Measurements from ENCODE around the gene HOXB4.

HOXB4 gene

GRCh38 chr17:48567646-48568354, 10.3 kb downstream of the HOXB4 start:
- no peaks in the 10 kb centered on the region; the same call in 1 of the 2 replicates for H3K36me3 ChIP-seq (ENCODE audit: control insufficient read depth, low read length)

GRCh38 chr17:48567209-48567608, 10.9 kb downstream of the HOXB4 start:
- Histone ChIP-seq H3K9me2 (replicated peaks; ENCODE audit: control insufficient read depth, low read length) (no peaks in the 10 kb centered on the region), H3K4me3 (ENCODE audit: low read length) (no peak overlapping the region), H3K79me2 (ENCODE audit: control insufficient read depth, low read length) (no peaks in the 10 kb centered on the region), H3K9me3 (ENCODE audit: control insufficient read depth, insufficient read depth, low read length) (no peaks in the 10 kb centered on the region), H3K4me1 (ENCODE audit: control insufficient read depth, low read length) (no peaks in the 10 kb centered on the region), H3K27ac (ENCODE audit: low read depth, low read length) (no peak overlapping the region), H3K4me2 (ENCODE audit: low read length) (no peak overlapping the region), H3F3A (ENCODE audit: control insufficient read depth, insufficient read depth) (no peaks in the 10 kb centered on the region), H3K27me3 (ENCODE audit: control insufficient read depth, low read length) (no peaks in the 10 kb centered on the region), H4K20me1 (ENCODE audit: control insufficient read depth, insufficient read depth, low read depth, low read length) (no peaks in the 10 kb centered on the region), H3K36me3 (ENCODE audit: control insufficient read depth, low read length) (no peaks in the 10 kb centered on the region; the same call in 1 of the 2 replicates)
- TF ChIP-seq CTCF (IDR thresholded peaks at IDR 0.05; ENCODE audit: low read depth, low read length, poor library complexity, severe bottlenecking) (no peak), EZH2phosphoT487 (IDR thresholded peaks at IDR 0.05; ENCODE audit: borderline replicate concordance, low read length) (no peak)

More at GRCh38 chr17:48567646-48568354, 10.3 kb downstream of the HOXB4 start:
- H3K27me3 ChIP-seq (ENCODE audit: control insufficient read depth, low read length): no peaks in the 10 kb centered on the region
- H3K4me2 ChIP-seq (ENCODE audit: low read length): no peak overlapping the region
- H4K20me1 ChIP-seq (ENCODE audit: control insufficient read depth, insufficient read depth, low read depth, low read length): no peaks in the 10 kb centered on the region
- H3F3A ChIP-seq (ENCODE audit: control insufficient read depth, insufficient read depth): no peaks in the 10 kb centered on the region
- no peaks in the 10 kb centered on the region for H3K79me2 ChIP-seq (ENCODE audit: control insufficient read depth, low read length)
- no peaks in the 10 kb centered on the region for H3K9me2 ChIP-seq (replicated peaks; ENCODE audit: control insufficient read depth, low read length)
- H3K4me1 ChIP-seq (ENCODE audit: control insufficient read depth, low read length): no peaks in the 10 kb centered on the region
- TF ChIP-seq EZH2phosphoT487 (IDR thresholded peaks at IDR 0.05; ENCODE audit: borderline replicate concordance, low read length) (no peak), CTCF (IDR thresholded peaks at IDR 0.05; ENCODE audit: low read depth, low read length, poor library complexity, severe bottlenecking) (no peak)
- no peak overlapping the region for H3K4me3 ChIP-seq (ENCODE audit: low read length)
- no peaks in the 10 kb centered on the region for H3K9me3 ChIP-seq (ENCODE audit: control insufficient read depth, insufficient read depth, low read length)
- no peak overlapping the region for H3K27ac ChIP-seq (ENCODE audit: low read depth, low read length)

GRCh38 chr17:48566717-48567116, 11.4 kb downstream of the HOXB4 start:
- no peaks in the 10 kb centered on the region for H3K27me3 ChIP-seq (ENCODE audit: control insufficient read depth, low read length)
- H3K4me1 ChIP-seq (ENCODE audit: control insufficient read depth, low read length): no peaks in the 10 kb centered on the region

More at GRCh38 chr17:48566717-48567116, 11.4 kb downstream of the HOXB4 start:
- H3K9me2 ChIP-seq (replicated peaks; ENCODE audit: control insufficient read depth, low read length): no peaks in the 10 kb centered on the region
- no peak overlapping the region for H3K27ac ChIP-seq (ENCODE audit: low read depth, low read length)
- no peak overlapping the region for H3K4me3 ChIP-seq (ENCODE audit: low read length)
- no peaks in the 10 kb centered on the region for H3K9me3 ChIP-seq (ENCODE audit: control insufficient read depth, insufficient read depth, low read length)
- no peaks in the 10 kb centered on the region for H4K20me1 ChIP-seq (ENCODE audit: control insufficient read depth, insufficient read depth, low read depth, low read length)
- H3K4me2 ChIP-seq (ENCODE audit: low read length): no peak overlapping the region
- no peaks in the 10 kb centered on the region for H3F3A ChIP-seq (ENCODE audit: control insufficient read depth, insufficient read depth)
- H3K36me3 ChIP-seq (ENCODE audit: control insufficient read depth, low read length): no peaks in the 10 kb centered on the region; the same call in 1 of the 2 replicates
- TF ChIP-seq EZH2phosphoT487 (IDR thresholded peaks at IDR 0.05; ENCODE audit: borderline replicate concordance, low read length) (no peak), CTCF (IDR thresholded peaks at IDR 0.05; ENCODE audit: low read depth, low read length, poor library complexity, severe bottlenecking) (no peak)
- H3K79me2 ChIP-seq (ENCODE audit: control insufficient read depth, low read length): no peaks in the 10 kb centered on the region
